GM15510 (cell line): ENCODE data around the gene DCDC2C.

Experiments
- POLR2A ChIP-seq: IDR thresholded peaks from 3 replicates; pipeline ENCODE4 v1.6.1; 2011; ENCODE audit warnings: borderline replicate concordance; ENCODE audit not compliant: insufficient read length; ENCODE audit errors: extremely low read depth

Gene DCDC2C

GRCh38 chr2:3703236-3703756 is at the start of gene DCDC2C:
TSS of gene DCDC2C (plus strand) at chr2:3703575. CDS start at chr2:3703752, 177 bp downstream.
- no peak for TF ChIP-seq POLR2A

- no peak for TF ChIP-seq POLR2A
Observed at GRCh38 chr2:3654011-3654410, 49.4 kb upstream of the DCDC2C start.

GRCh38 chr2:3654531-3655225 is 48.7 kb upstream of the DCDC2C start:
- TF ChIP-seq POLR2A: no peak

GRCh38 chr2:3655871-3656761 is 47.3 kb upstream of the DCDC2C start:
- no peak for TF ChIP-seq POLR2A

- no peak for TF ChIP-seq POLR2A
Observed at GRCh38 chr2:3656762-3657721, 46.3 kb upstream of the DCDC2C start.

GRCh38 chr2:3657881-3658280 is 45.5 kb upstream of the DCDC2C start, which contains the start of gene ALLC:
TSS of gene ALLC (plus strand) at chr2:3658200. CDS start at chr2:3671158, 12,958 bp downstream.
- TF ChIP-seq POLR2A: no peak

- TF ChIP-seq POLR2A: no peak
Observed at GRCh38 chr2:3659447-3660432, 43.6 kb upstream of the DCDC2C start.

- no peak for TF ChIP-seq POLR2A
Observed at GRCh38 chr2:3661149-3661660, 42.2 kb upstream of the DCDC2C start.

GRCh38 chr2:3662239-3662638 is 41.1 kb upstream of the DCDC2C start:
- no peak for TF ChIP-seq POLR2A

- no peak for TF ChIP-seq POLR2A
Observed at GRCh38 chr2:3664118-3664517, 39.3 kb upstream of the DCDC2C start.

GRCh38 chr2:3664925-3665324 is 38.5 kb upstream of the DCDC2C start:
- no peak for TF ChIP-seq POLR2A

GRCh38 chr2:3665886-3666612 is 37.3 kb upstream of the DCDC2C start:
- no peak for TF ChIP-seq POLR2A
